GM21360 (cell line): Measurements from ENCODE around the gene FSIP1.

Experiments
- ATAC-seq: cut with Tn5 transposase; IDR thresholded peaks from one replicate; pipeline ENCODE4 v1.9.1; 2021; ENCODE audit warnings: mild to moderate bottlenecking, moderate library complexity; ENCODE audit not compliant: unreplicated experiment

The FSIP1 gene

DNA sequence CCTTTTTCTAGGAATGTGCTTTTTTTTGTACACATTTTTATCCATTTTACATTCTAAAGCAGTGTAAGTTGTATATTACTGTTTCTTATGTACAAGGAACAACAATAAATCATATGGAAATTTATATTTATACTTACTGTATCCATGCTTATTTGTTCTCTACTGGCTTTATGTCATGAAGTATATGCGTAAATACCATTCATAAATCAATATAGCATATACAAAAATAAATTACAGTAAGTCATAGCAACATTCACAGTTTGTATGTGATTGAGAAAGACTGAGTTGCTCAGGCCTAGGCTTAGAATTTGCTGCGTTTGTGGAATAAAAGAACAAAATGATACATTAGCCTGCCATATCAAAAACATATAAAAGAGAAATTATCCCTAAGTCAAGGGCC is 185.3 kb downstream of the FSIP1 start:
- no peak for ATAC-seq

DNA sequence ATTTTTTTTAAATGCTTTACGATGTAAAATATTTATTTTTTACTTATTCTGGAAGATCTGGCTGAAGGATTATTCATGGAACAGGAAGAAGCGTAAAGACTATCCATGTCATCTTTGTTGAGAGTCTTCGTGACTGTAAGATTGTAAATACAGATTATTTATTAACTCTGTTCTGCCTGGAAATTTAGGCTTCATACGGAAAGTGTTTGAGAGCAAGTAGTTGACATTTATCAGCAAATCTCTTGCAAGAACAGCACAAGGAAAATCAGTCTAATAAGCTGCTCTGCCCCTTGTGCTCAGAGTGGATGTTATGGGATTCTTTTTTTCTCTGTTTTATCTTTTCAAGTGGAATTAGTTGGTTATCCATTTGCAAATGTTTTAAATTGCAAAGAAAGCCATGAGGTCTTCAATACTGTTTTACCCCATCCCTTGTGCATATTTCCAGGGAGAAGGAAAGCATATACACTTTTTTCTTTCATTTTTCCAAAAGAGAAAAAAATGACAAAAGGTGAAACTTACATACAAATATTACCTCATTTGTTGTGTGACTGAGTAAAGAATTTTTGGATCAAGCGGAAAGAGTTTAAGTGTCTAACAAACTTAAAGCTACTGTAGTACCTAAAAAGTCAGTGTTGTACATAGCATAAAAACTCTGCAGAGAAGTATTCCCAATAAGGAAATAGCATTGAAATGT is 186.1 kb downstream of the FSIP1 start:
- no peak for ATAC-seq

DNA sequence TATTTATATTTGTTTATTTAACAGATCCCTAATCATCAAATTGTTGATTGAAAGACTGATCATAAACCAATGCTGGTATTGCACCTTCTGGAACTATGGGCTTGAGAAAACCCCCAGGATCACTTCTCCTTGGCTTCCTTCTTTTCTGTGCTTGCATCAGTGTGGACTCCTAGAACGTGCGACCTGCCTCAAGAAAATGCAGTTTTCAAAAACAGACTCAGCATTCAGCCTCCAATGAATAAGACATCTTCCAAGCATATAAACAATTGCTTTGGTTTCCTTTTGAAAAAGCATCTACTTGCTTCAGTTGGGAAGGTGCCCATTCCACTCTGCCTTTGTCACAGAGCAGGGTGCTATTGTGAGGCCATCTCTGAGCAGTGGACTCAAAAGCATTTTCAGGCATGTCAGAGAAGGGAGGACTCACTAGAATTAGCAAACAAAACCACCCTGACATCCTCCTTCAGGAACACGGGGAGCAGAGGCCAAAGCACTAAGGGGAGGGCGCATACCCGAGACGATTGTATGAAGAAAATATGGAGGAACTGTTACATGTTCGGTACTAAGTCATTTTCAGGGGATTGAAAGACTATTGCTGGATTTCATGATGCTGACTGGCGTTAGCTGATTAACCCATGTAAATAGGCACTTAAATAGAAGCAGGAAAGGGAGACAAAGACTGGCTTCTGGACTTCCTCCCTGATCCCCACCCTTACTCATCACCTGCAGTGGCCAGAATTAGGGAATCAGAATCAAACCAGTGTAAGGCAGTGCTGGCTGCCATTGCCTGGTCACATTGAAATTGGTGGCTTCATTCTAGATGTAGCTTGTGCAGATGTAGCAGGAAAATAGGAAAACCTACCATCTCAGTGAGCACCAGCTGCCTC is 187.1 kb downstream of the FSIP1 start:
- ATAC-seq, result no peak

DNA sequence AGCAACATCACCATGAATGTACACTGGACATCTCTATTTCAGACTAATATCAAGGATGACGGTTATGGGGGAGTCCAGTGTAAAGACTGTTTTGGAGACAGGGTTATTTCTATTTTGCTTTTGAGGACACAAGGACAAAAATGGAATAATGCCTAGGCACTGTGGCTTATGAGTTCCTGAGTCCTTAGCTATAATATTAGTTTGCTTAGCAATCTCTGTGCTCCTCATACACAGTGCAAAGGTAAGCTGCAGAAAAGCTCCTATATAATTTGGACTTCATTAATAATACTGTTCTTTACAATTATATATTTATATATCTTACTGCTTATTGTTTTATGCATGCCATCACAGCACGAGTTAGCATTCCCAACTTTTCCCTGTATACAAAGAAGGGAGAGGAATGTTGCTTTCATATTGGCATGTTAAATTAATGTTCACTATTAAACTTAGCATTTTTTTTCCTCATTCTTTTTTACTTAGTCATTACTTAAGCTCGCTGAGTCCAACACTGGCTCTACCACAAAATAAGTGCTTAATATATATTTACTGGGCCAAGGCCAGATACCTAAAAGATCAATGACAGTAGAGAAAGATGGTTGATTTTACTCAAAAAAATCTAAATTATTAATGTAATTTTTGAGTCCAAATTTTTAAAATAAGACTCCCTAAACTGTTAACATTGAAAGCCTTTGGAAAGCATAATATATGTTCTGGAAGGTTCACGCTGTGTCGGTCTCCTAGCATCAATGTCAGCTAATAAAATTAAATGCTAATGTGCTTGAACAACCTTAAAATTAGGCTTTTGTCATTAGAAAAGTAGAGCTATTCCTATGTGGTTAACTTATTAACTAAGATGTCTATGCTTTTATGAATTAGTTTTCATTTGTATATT is 187.9 kb downstream of the FSIP1 start:
- no peak for ATAC-seq

DNA sequence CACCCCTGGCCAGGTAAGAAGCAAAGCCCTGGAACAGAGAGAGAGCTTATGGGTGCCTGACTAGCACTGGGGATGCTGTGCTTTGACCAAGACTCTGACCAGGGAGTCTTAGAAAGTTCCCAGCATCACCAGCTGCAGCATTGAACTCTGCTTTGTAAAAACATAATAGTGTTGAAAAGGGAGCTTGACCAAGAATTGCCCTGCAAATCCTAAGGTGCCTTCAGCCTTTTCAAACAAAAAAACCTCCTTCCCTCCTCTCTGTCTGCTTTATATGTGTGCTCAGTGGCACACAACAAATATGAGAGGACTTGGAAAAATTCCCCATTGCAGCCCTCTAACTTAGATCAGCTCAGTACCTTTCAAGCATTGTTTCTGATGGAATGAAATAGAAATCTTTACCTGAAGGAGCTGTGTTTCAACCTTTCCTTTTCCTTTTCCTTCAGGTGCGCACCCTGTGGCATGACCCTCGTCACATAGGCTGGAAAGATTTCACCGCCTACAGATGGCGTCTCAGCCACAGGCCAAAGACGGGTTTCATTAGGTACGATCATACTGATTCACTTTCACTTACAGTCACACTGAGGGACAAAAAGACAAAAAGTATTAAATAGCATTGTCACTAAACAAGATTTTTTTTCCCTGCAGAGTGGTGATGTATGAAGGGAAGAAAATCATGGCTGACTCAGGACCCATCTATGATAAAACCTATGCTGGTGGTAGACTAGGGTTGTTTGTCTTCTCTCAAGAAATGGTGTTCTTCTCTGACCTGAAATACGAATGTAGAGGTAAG is 188.8 kb downstream of the FSIP1 start:
- ATAC-seq, result no peak

DNA sequence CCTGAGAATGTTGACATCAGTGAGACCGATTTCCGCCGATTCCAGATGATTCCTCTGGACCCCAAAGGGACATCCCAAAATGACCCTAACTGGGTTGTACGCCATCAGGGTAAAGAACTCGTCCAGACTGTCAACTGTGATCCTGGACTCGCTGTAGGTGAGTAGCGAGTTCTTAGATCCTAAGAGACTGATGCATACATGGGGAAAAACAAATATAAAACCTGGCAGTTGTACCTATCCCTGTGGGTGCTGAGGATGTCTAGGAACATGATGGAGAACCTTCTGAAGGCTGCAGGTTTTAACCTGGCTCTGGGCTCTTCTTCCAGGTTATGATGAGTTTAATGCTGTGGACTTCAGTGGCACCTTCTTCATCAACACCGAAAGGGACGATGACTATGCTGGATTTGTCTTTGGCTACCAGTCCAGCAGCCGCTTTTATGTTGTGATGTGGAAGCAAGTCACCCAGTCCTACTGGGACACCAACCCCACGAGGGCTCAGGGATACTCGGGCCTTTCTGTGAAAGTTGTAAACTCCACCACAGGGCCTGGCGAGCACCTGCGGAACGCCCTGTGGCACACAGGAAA is 189.5 kb downstream of the FSIP1 start:
- ATAC-seq, result no peak

DNA sequence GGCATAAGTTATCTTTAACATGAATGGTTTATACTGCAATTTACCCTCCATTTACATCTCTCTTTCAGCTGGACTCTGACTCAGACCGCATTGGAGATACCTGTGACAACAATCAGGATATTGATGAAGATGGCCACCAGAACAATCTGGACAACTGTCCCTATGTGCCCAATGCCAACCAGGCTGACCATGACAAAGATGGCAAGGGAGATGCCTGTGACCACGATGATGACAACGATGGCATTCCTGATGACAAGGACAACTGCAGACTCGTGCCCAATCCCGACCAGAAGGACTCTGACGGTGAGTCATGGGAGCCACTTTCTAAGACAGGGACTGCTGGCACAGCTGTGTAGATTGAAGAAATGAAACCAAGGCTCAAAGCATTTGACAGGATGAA is 190.1 kb downstream of the FSIP1 start:
- no peak for ATAC-seq

DNA sequence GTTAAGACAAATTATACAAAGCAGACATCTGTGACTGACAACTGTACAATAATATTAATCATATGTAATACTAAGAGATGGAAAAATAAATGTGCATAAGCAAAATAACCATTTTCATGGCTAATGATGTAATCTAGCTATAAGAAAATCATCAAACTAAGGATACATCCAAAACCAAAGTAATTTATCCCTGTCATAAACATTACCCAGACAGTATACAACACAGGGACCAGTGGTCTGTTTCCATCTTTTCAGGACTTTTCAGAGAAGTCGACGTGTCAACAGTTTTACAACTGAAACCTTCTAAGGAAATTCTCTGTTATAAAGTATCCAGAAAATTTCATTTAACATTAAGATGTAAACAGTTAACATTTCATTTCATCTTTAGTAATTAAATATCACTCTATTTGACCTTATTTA is 190.7 kb downstream of the FSIP1 start:
- ATAC-seq, result no peak

DNA sequence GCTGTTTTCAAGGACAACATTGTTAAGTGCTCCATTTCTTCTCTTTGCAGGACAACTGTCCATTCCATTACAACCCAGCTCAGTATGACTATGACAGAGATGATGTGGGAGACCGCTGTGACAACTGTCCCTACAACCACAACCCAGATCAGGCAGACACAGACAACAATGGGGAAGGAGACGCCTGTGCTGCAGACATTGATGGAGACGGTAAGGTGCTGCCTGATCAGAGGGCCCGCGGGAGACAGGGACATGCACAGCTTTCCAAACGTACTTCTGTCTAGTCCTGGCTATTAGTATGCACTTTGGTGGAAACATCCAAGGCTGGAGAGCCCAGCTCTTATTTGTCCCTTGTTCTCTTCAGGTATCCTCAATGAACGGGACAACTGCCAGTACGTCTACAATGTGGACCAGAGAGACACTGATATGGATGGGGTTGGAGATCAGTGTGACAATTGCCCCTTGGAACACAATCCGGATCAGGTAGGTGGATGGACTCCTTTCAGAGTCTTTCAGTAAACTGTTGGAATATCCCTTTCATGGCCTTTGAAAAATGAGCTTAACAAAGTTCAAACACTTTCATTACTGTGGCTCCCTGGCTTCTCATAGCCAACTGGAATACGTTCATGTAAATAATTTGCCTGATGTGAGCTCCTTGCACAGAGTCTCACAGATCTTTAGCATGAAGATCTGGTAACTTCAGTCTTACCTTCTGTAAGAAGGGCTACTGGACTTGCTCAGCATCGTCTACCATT is 191.3 kb downstream of the FSIP1 start:
- ATAC-seq, result no peak

DNA sequence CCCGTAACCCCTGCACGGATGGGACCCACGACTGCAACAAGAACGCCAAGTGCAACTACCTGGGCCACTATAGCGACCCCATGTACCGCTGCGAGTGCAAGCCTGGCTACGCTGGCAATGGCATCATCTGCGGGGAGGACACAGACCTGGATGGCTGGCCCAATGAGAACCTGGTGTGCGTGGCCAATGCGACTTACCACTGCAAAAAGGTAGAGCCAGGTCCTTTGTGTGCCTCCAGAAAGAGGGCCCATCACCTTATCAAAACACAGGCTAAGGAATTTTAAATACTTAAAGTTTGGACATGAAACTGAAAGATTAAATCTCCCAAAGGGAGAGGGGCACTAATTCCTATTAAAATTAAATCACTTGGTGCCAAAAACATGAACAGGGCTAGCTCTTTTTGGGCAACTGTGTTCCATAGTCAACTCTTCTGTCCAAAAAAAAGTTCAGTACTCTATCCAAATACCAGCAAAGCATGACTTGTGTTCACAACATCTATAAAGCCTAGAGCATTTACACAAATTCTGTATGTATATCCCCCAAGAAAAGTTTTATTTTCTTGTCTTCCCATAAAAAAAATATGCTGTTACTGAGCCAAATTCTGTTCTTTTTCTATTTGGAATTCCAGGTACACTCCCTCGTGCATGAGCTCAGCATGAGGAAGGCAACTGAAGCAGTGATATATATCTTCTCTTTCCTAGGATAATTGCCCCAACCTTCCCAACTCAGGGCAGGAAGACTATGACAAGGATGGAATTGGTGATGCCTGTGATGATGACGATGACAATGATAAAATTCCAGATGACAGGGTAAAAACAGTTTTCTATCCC is 192.6 kb downstream of the FSIP1 start:
- no peak for ATAC-seq

DNA sequence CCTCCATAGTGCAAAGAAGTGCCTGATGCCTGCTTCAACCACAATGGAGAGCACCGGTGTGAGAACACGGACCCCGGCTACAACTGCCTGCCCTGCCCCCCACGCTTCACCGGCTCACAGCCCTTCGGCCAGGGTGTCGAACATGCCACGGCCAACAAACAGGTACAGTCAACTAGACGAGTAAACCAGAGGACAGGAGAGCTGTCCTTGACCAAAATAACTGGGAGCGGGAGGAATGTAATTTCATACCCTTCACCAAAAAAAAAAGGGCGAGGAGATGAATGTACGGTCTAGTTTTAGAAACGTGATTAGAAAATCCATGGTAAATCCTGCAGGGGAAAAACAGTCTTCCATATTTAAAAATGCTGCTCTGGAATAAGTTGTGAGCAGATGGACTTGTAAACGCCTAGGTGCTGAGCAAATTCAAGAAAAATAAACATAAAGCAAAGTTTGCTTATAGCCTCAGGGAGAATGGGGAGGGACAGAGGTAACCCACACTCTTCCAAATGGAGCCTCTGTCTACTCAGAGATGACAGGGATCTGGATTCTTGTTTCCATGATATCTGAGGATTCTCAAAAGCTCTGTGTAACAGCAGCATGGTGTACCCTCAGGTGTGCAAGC is 193.3 kb downstream of the FSIP1 start:
- no peak for ATAC-seq

DNA sequence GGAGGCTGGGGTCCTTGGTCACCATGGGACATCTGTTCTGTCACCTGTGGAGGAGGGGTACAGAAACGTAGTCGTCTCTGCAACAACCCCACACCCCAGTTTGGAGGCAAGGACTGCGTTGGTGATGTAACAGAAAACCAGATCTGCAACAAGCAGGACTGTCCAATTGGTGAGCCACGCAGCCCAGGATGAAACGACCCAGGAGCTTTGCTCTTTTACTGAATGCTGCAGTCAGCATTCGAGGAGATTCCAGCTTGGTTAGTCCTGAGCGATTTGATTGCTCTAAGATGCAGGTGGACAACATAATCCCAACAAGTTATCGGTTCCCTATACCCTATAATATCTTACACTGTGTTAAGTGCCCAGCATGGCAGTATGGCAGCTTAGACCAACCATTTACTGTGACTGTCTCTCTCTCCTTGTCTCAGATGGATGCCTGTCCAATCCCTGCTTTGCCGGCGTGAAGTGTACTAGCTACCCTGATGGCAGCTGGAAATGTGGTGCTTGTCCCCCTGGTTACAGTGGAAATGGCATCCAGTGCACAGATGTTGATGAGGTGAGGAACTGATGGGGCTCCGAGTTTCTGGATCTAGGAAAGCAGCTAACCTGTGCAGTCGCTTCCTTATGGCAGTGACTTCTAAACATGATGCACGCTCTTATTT is 194.0 kb downstream of the FSIP1 start:
- no peak for ATAC-seq

DNA sequence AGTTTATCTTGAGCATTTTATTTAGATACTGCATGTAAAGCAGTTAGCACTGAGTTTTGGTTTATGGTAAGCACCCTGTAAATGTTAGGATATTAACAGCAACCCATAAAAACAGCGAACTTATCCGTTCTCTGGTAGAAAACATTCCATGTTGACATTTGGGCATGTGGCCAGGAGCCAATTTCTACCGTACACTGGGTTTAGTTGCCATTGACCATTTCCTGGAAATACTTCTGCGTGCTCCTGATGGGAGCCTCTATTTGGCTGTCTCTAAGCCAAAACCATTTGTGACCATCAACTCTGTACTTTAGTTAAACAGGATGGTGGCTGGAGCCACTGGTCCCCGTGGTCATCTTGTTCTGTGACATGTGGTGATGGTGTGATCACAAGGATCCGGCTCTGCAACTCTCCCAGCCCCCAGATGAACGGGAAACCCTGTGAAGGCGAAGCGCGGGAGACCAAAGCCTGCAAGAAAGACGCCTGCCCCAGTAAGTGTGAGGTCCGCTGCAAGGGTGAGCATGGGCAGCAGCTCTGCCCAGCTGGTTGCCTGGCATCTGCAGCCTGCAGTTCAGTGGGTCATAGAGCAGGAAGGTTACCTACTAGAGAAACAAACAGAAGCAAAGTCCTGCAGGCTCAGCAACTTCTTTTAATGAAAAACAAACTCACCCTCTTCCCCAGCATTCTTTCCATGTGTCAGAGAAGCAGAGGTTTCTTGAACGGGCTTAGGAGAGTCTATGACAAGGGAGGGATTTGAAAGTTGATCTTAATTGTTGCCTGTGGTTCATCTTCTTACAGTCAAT is 194.7 kb downstream of the FSIP1 start:
- no peak for ATAC-seq

DNA sequence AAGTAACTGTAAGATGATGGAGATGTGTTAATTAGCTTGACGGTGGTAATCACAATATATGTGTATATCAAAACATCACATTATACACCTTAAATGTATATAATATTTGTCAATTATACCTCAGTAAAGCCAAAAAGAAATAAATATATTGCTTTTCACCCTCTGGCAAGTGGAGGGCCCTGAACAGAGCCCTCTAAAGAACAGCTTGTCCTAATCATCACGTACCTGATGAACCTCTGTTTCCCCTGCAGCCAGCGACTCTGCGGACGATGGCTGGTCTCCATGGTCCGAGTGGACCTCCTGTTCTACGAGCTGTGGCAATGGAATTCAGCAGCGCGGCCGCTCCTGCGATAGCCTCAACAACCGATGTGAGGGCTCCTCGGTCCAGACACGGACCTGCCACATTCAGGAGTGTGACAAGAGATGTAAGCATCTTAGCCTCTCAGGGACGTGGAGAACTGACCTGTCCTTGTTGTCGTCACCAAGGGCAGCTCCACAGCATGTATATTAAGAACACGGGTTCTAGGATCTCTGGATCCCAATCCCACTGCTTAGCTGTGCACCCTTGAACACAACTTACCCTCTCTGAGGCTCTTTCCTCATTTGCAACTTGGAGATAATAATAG is 195.4 kb downstream of the FSIP1 start:
- ATAC-seq, result no peak

DNA sequence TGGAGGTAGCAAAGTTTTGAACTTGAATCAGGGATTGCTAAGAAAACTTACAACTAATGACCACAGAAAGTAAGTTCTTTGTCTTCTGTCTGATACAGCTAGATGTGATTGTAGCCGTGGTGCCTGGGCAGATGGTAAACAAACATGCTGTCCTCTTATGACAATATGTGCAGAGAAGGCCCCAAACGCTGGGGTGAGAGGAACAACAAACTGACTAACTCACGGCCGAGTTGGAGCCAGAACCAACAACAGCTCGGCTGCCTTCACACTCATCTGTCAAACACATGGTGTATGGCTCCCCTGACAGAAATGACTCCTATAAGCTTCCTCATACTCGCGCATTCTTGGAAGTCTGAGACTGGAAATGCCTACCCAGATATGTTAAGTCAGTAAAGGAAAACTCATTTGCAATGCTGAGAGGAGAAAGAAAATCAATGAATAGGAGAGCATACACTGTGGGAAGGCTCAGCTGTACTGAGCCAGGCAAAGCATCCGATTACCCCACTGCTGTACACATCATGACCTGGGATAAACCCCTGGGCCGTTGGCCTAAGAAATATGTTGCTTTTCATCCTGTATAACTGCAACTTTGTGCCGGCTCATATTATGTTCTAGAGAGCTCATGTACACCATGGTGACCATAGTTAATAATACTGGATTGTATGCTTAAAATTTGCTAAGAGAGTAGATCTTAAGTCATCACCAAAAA is 196.1 kb downstream of the FSIP1 start:
- ATAC-seq, result no peak

DNA sequence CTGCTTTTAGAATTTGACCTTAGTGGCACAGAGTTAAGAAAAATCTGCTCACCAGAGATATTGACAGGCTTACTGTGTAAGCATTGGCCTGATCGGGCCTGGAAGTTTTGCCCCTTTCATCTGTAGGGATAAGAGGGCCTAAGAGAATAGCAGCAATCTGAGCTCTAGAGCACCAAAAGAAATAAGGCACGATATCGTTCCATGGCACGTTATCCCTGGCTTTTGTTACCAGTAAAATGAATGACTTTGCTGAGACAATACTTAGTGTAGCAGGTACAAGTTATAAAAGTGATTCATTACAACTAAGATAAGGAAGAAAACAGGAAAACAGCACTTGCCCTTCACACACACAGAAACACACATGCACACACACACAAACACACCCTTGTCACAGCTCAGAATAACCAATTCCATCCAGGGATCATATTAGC is 196.8 kb downstream of the FSIP1 start:
- no peak for ATAC-seq
